Psoas muscle (tissue), 8 donors: ENCODE data around the gene SMYD3. TPM values are rescaled to one million over a fixed set of nuclear protein-coding genes. Genes with fewer than 3 reads are reported as not detected.

ENCODE experiments used
- ATAC-seq, 4 donors: fragments of 200-7000 bp; cut with Tn5 transposase; one replicate each; pipeline ENCODE4 v1.9.1; 2020; ENCODE audit warnings: moderate library complexity in 3 of 4, mild to moderate bottlenecking in 2 of 4
- DNase-seq, 2 donors: peaks; one replicate each; pipeline ENCODE4 v3.0.0-alpha.2; 2020
- H3K27ac ChIP-seq: fragments of 200-600 bp; one replicate; pipeline ENCODE4 v1.8.0; 2022
- H3K27me3 ChIP-seq, 3 donors: fragments of 200-600 bp in 1 of 3; one replicate each; pipeline versions ENCODE4 v1.6.1 to v1.8.0; 2013 to 2022; ENCODE audit warnings: low read length in 2 of 3, mild to moderate bottlenecking in 2 of 3, moderate library complexity in 1 of 3; ENCODE audit not compliant: insufficient read depth in 3 of 3
- H3K36me3 ChIP-seq, 2 donors: fragments of 200-600 bp in 1 of 2; one replicate each; pipeline versions ENCODE4 v1.6.1 to v1.8.0; 2013 to 2022; ENCODE audit warnings: low read depth in 1 of 2, mild to moderate bottlenecking in 1 of 2, moderate library complexity in 1 of 2; ENCODE audit not compliant: insufficient read depth in 1 of 2
- H3K4me1 ChIP-seq: fragments of 200-600 bp; one replicate; pipeline ENCODE4 v1.8.0; 2022
- H3K4me3 ChIP-seq: fragments of 200-600 bp; one replicate; pipeline ENCODE4 v1.8.0; 2022; ENCODE audit warnings: mild to moderate bottlenecking
- H3K9me3 ChIP-seq: fragments of 200-600 bp; one replicate; pipeline ENCODE4 v1.8.0; 2022
- WGBS, 3 donors: extraction: QIAGEN DNeasy Blood & Tissue Kit; methylation state at CpG; one replicate each; pipeline versions ENCODE4 v1.1.6 to v1.1.7; 2013; 5-methylcytosine and 5-hydroxymethylcytosine counted together
- intact Hi-C, 2 donors: fragments of 100-400 bp; cut with DNase I; formaldehyde crosslinking; loops; one replicate each; pipeline versions ENCODE4 v1.11.0 to v1.14.2; 2022
- polyA plus RNA-seq, 3 donors: library from polyadenylated mRNA; stranded (reverse); fragments of 200-250 nt; gene quantifications; one replicate each; pipeline ENCODE4 v1.2.3, GENCODE V29; 2013
- total RNA-seq, 4 donors: library from RNA; stranded (reverse); fragmentation: NEBNext Ultra II Directional in 2 of 4; extraction: Animal tissue kit (Norgen Biotek cat#: 25700) in 2 of 4; gene quantifications; one replicate each; pipeline versions ENCODE4 v1.2.1 to v1.2.4, GENCODE V29; 2021 to 2023
- TF ChIP-seq, protein P1 (sequence below): fragments of 200-600 bp; IDR thresholded peaks from one replicate; pipeline ENCODE4 v1.8.0; 2022; ENCODE audit warnings: antibody characterized with exemption
- donor health status: healthy with polysubstance abuse.
- donor health status: DM: no; HTN: no; CAD: no; lungs with moderate emphysema.
- donor health status: Bipolar disorder and iron deficiency.
- donor health status: healthy.
- donor health status: DM: yes; HTN: yes; CAD: no.
- donor health status: DM: no; HTN: no; CAD: no.
- donor health status: DM: no; HTN: no; CAD: no.
- donor health status: DM: yes; HTN: yes; CAD: no.

The SMYD3 gene
- total and polyA plus RNA-seq, 7 donors, result 2.9 to 6.4 (median 4.9) TPM

DNA sequence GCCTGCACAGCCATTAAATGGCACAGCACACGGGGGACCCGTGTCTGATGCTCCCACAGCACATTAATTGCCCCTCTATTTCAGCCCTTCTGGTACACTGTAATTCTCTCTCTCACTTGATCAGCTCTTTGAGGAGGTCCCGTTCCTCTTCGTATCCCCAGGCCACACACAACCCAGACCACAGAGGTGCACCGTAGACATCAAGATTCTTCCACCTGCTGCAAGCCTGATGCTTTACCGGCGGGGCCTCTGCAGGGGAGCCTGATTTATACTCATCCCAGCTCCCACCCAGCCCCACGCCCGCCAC lies 759 bp downstream of the SMYD3 start:
- no peaks in the 10 kb centered on the region for H3K36me3 ChIP-seq
- no peak overlapping the region for H3K27ac ChIP-seq
- ATAC-seq (peak in 2 of 4 donors; percentile 12 to 16), DNase-seq (no peak)
- peaks cover 4% of the 10 kb centered on the region for H3K4me1 ChIP-seq
- no peaks in the 10 kb centered on the region for H3K27me3 ChIP-seq
- no peaks in the 10 kb centered on the region for H3K9me3 ChIP-seq
- TF ChIP-seq, protein P1, sequence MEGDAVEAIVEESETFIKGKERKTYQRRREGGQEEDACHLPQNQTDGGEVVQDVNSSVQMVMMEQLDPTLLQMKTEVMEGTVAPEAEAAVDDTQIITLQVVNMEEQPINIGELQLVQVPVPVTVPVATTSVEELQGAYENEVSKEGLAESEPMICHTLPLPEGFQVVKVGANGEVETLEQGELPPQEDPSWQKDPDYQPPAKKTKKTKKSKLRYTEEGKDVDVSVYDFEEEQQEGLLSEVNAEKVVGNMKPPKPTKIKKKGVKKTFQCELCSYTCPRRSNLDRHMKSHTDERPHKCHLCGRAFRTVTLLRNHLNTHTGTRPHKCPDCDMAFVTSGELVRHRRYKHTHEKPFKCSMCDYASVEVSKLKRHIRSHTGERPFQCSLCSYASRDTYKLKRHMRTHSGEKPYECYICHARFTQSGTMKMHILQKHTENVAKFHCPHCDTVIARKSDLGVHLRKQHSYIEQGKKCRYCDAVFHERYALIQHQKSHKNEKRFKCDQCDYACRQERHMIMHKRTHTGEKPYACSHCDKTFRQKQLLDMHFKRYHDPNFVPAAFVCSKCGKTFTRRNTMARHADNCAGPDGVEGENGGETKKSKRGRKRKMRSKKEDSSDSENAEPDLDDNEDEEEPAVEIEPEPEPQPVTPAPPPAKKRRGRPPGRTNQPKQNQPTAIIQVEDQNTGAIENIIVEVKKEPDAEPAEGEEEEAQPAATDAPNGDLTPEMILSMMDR, result no peak
- intact Hi-C loops, result no loop called here
- H3K4me3 ChIP-seq, result peak overlapping the region; percentile 89
- WGBS, 3 donors, result 5 to 11% (median 10%) methylated on average over 9 of the region's 9 CpGs

DNA sequence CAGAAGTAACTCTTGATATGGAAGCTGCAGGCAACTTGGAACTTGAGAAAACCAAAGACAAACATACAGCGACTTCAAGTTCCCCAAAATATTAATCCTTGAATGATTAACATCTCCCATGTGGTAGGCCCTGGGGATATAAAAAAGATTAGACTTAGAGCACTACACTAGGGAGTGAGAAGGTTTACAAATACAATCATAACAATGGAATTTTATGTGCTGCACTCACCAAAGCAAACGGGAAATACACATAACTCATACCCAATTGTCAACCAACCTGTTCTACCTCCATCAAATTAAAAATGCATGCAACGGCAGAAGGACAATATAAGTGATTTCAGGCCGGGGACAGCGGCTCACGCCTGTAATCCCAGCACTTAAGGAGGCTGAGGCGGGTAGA lies 3.7 kb downstream of the SMYD3 start:
- Histone ChIP-seq H3K4me3 (no peak overlapping the region), H3K27me3 (no peaks in the 10 kb centered on the region), H3K9me3 (no peaks in the 10 kb centered on the region), H3K36me3 (no peaks in the 10 kb centered on the region), H3K27ac (no peak overlapping the region), H3K4me1 (peaks cover 4% of the 10 kb centered on the region)
- TF ChIP-seq, protein P1, result no peak
- intact Hi-C loops, result no loop called here
- DNase-seq (no peak), ATAC-seq (no peak)
- 74 to 87% (median 76%) methylated on average over 7 of the region's 7 CpGs for WGBS, 3 donors

DNA sequence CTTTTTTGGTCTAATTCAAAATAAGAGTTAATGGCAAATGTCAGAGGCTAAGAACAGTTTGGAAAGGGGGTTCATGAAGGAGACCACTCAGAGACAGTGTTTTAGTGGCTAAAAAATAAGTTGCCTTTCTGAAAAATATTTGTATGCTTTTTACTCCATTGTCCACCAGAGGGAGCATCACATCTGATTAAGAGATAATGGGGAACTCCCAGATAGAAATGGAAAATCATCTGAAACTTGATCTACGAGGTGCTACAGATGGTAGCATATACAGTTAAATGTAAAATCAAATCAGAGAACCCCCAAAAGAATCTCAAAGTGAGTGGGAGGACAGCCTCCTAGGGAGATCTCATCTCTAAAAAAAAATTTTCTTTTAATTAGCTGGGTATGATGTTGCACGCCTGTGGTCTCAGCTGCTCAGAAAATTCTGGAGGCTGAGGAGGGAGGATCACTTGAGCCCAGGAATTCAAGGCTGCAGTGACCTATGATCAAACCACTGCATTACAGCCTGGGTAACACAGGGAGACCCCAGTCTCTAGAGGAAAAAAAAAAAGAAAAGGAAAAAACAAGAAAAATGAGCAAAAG lies 9.7 kb downstream of the SMYD3 start:
- no peaks in the 10 kb centered on the region for H3K4me1 ChIP-seq
- H3K36me3 ChIP-seq, result no peaks in the 10 kb centered on the region
- no peak overlapping the region for H3K4me3 ChIP-seq
- intact Hi-C loops, result loop anchor here (2.0 to 5.0 kb wide), 4 partner anchors 200 to 257 kb away; no protein-coding TSS in a partner anchor
- TF ChIP-seq, protein P1, result peak; percentile 79
- H3K27ac ChIP-seq, result no peak overlapping the region
- ATAC-seq, result peak; percentile 40 to 59 (median 50)
- no peaks in the 10 kb centered on the region for H3K27me3 ChIP-seq
- no peaks in the 10 kb centered on the region for H3K9me3 ChIP-seq
- no peak for DNase-seq
- 49 to 55% (median 50%) methylated on average over 2 of the region's 2 CpGs for WGBS, 3 donors

DNA sequence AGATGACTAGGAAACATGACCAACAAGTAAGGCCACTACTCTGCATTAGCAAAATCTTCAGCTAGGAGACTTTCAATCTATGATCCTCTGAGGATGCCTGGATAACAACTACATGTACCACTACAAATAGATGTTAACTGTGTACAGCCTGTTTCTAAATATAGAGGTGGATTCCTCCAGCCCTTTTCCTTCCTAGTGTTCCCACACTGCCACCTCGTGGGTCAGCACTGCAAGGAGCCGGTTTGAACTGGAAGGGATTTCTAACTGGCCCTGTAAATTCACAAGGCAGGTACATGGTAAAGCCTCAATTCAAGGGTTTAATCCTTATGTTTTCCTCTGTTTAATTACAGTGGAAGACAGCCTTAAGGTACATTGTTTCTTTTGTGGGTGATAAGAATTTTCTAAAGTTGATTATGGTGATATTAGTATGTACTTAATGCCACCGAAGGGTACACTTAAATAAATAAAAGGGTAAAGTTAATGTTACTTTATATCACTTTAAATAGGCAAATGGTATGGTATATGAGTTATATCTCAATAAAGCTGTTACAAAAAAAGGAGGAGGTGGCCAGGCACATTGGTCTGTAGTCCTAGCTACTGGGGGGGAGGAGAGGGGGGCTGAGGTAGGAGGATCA lies 14.4 kb downstream of the SMYD3 start:
- H3K27ac ChIP-seq, result no peak overlapping the region
- no peaks in the 10 kb centered on the region for H3K4me1 ChIP-seq
- H3K4me3 ChIP-seq, result no peak overlapping the region
- H3K36me3 ChIP-seq, result no peaks in the 10 kb centered on the region
- intact Hi-C loops, result loop anchor here (2.0 to 5.0 kb wide), 4 partner anchors 480 to 1340 kb away; partner anchors contain the start of gene KIF26B (in 1 of the 2)
- no peaks in the 10 kb centered on the region for H3K9me3 ChIP-seq
- TF ChIP-seq, protein P1, result peak; percentile 84
- DNase-seq (peak; percentile 67 to 85), ATAC-seq (peak; percentile 94 to 99 (median 98))
- WGBS, 3 donors, result 29 to 35% (median 33%) methylated on average over 3 of the region's 3 CpGs
- no peaks in the 10 kb centered on the region for H3K27me3 ChIP-seq
